Sigmoid colon (tissue), 4 donors: ENCODE data around the gene WBP1L.

Source experiments
- EP300 ChIP-seq, 4 donors: sonication (generic); formaldehyde crosslinking; IDR thresholded peaks; one replicate each; pipeline ENCODE4 v1.6.1; 2017; ENCODE audit warnings: antibody characterized with exemption in 4 of 4
- POLR2A ChIP-seq, 2 donors: fragments of 450-650 bp; IDR thresholded peaks; one replicate each; pipeline ENCODE4 v1.6.1; 2016; ENCODE audit warnings: antibody characterized with exemption in 2 of 2, mild to moderate bottlenecking in 2 of 2, moderate library complexity in 2 of 2

GRCh38 chr10:102764470-102765161 lies 20.9 kb downstream of the WBP1L start:
- TF ChIP-seq EP300 (IDR thresholded peaks at IDR 0.05) (no peak), POLR2A (IDR thresholded peaks at IDR 0.05) (no peak)
